CD14-positive monocyte (primary cell): ENCODE measurements around the gene C2CD2. TPM values are rescaled to one million over a fixed set of nuclear protein-coding genes. Genes with fewer than 3 reads are reported as not detected.

Experiments
- DNase-seq, 3 donors: peaks; one replicate each; pipeline ENCODE4 v3.0.0-alpha.2; 2011 to 2022
- H2AFZ ChIP-seq: 2 replicates; pipeline ENCODE4 v1.6.0; 2012; ENCODE audit warnings: mild to moderate bottlenecking, low read depth, low read length, inconsistent platforms; ENCODE audit not compliant: insufficient read depth, poor library complexity, severe bottlenecking
- H3K27ac ChIP-seq, 2 donors: 1 replicate in 1 of 2; 2 replicates in 1 of 2; pipeline ENCODE4 v1.5.1; 2012 to 2013; ENCODE audit warnings: low read length in 2 of 2, control low read depth in 1 of 2, inconsistent platforms in 1 of 2, low read depth in 1 of 2, mild to moderate bottlenecking in 1 of 2
- H3K27me3 ChIP-seq, 2 donors: one replicate each; pipeline versions ENCODE4 v1.6.0 to v1.6.1; 2011 to 2013; ENCODE audit warnings: low read length in 2 of 2; ENCODE audit not compliant: control insufficient read depth in 2 of 2, insufficient read depth in 2 of 2
- H3K36me3 ChIP-seq, 2 donors: replicated peaks in 1 of 2; 1 replicate in 1 of 2; 2 replicates in 1 of 2; pipeline versions ENCODE4 v1.5.1 to v1.6.1; 2012 to 2013; ENCODE audit warnings: low read length in 2 of 2, control low read depth in 1 of 2, inconsistent platforms in 1 of 2, mild to moderate bottlenecking in 1 of 2; ENCODE audit not compliant: insufficient read depth in 2 of 2, control insufficient read depth in 1 of 2
- H3K4me1 ChIP-seq, 2 donors: 1 replicate in 1 of 2; 2 replicates in 1 of 2; pipeline versions ENCODE4 v1.5.1 to v1.6.1; 2012 to 2013; ENCODE audit warnings: low read length in 2 of 2, control low read depth in 1 of 2, inconsistent platforms in 1 of 2, mild to moderate bottlenecking in 1 of 2, moderate library complexity in 1 of 2; ENCODE audit not compliant: insufficient read depth in 2 of 2, control insufficient read depth in 1 of 2
- H3K4me2 ChIP-seq: replicated peaks from 2 replicates; pipeline ENCODE3; 2012; ENCODE audit warnings: low read length, moderate library complexity, mild to moderate bottlenecking; ENCODE audit not compliant: poor library complexity, severe bottlenecking; ENCODE audit errors: extremely low read depth
- H3K4me3 ChIP-seq, 3 experiments: fragments of 200-600 bp in 1 of 3; sonication (generic) in 1 of 3; replicated peaks in 1 of 3; 1 replicate in 2 of 3; 2 replicates in 1 of 3; pipeline ENCODE4 v1.5.1; 2011 to 2013; ENCODE audit warnings: low read length in 3 of 3, mild to moderate bottlenecking in 3 of 3, control low read depth in 2 of 3, low read depth in 2 of 3, inconsistent platforms in 1 of 3, moderate library complexity in 1 of 3
- H3K79me2 ChIP-seq: 2 replicates; pipeline ENCODE4 v1.6.0; 2012; ENCODE audit warnings: mild to moderate bottlenecking, control low read depth, inconsistent platforms, low read length, moderate library complexity; ENCODE audit not compliant: insufficient read depth
- H3K9ac ChIP-seq: 2 replicates; pipeline ENCODE4 v1.6.0; 2017; ENCODE audit warnings: low read length, mild to moderate bottlenecking; ENCODE audit not compliant: insufficient read depth, poor library complexity, severe bottlenecking
- H3K9me3 ChIP-seq, 2 donors: replicated peaks in 1 of 2; 1 replicate in 1 of 2; 2 replicates in 1 of 2; pipeline versions ENCODE4 v1.5.1 to v1.6.1; 2012 to 2013; ENCODE audit warnings: low read length in 2 of 2, control low read depth in 1 of 2; ENCODE audit not compliant: control insufficient read depth in 1 of 2, insufficient read depth in 1 of 2
- H4K20me1 ChIP-seq: 2 replicates; pipeline ENCODE4 v1.6.0; 2012; ENCODE audit warnings: mild to moderate bottlenecking, low read length, control low read depth, moderate library complexity; ENCODE audit not compliant: insufficient read depth
- H3K27ac Mint-ChIP-seq, 7 donors: one replicate each; pipeline ENCODE4 v1.8.0; 2020; ENCODE audit warnings: mild to moderate bottlenecking in 7 of 7, mixed read lengths in 7 of 7, moderate library complexity in 6 of 7, inconsistent platforms in 2 of 7
- H3K27me3 Mint-ChIP-seq, 3 donors: one replicate each; pipeline ENCODE4 v1.8.0; 2021 to 2022; ENCODE audit warnings: low read depth in 3 of 3, mild to moderate bottlenecking in 3 of 3, mixed read lengths in 3 of 3, moderate library complexity in 3 of 3, inconsistent platforms in 1 of 3
- H3K36me3 Mint-ChIP-seq, 2 donors: one replicate each; pipeline ENCODE4 v1.8.0; 2020; ENCODE audit warnings: mixed read lengths in 2 of 2, inconsistent platforms in 1 of 2, mild to moderate bottlenecking in 1 of 2
- H3K4me1 Mint-ChIP-seq: one replicate; pipeline ENCODE4 v1.8.0; 2020; ENCODE audit warnings: mild to moderate bottlenecking, mixed read lengths
- H3K4me3 Mint-ChIP-seq, 2 donors: one replicate each; pipeline ENCODE4 v1.8.0; 2020; ENCODE audit warnings: mild to moderate bottlenecking in 2 of 2, mixed read lengths in 2 of 2, moderate library complexity in 1 of 2
- H3K9me3 Mint-ChIP-seq, 7 donors: one replicate each; pipeline ENCODE4 v1.8.0; 2020 to 2022; ENCODE audit warnings: mixed read lengths in 7 of 7, mild to moderate bottlenecking in 6 of 7, moderate library complexity in 6 of 7, inconsistent platforms in 2 of 7
- whole genome bisulfite sequencing: methylation state at CpG from one replicate; pipeline ENCODE4 v1.1.5; 2013; ENCODE audit warnings: missing lambda C conversion rate; ENCODE audit not compliant: insufficient coverage; 5-methylcytosine and 5-hydroxymethylcytosine counted together
- intact Hi-C, 2 donors: fragments of 100-400 bp; cut with micrococcal nuclease; formaldehyde crosslinking; loops; one replicate each; pipeline versions ENCODE4 v1.15.0 to v1.15.1; 2023
- polyA plus RNA-seq, 3 donors: library from polyadenylated mRNA; depleted of rRNA in 1 of 3; unstranded in 2 of 3; stranded (reverse) in 1 of 3; fragments of 300-500 nt in 2 of 3; fragments of >200 nt in 1 of 3; fragmentation: Illumina TruSeq in 2 of 3; gene quantifications; 1 replicate in 2 of 3; 2 replicates in 1 of 3; pipeline ENCODE4 v1.2.3, GENCODE V29; 2012 to 2021
- TF ChIP-seq, protein P1 (sequence below): fragments of 200-600 bp; IDR thresholded peaks from one replicate; pipeline ENCODE4 v1.8.0; 2022; ENCODE audit warnings: antibody characterized with exemption, mild to moderate bottlenecking

Gene C2CD2
- polyA plus RNA-seq, 3 donors = 1.4 to 17.0 (median 3.8) TPM

DNA sequence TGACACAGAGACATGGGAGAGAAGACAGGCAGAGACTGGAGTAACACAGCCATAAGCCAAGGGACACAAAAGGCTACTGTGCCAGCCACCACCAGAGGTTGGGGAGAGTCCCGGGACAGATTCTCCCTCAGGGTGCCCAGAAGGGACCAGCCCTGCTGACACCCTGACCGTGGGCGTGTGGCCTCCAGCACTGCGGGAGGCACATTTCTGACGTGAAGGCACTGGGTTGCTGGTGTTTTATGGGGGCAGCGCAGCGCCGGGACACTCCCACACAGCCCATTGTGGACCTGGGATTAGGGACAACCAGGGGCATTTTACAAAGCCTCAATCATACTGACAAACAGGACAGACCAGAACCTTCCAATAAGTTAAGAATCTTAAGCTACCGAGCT lies 100.9 kb downstream of the C2CD2 start:
- peaks cover 57 to 68% of the 10 kb centered on the region in 2 donors for H3K36me3 ChIP-seq
- no peak for DNase-seq
- no peaks in the 10 kb centered on the region for H3K79me2 ChIP-seq
- H3K9me3 ChIP-seq = no peaks in the 10 kb centered on the region
- TF ChIP-seq, protein P1, sequence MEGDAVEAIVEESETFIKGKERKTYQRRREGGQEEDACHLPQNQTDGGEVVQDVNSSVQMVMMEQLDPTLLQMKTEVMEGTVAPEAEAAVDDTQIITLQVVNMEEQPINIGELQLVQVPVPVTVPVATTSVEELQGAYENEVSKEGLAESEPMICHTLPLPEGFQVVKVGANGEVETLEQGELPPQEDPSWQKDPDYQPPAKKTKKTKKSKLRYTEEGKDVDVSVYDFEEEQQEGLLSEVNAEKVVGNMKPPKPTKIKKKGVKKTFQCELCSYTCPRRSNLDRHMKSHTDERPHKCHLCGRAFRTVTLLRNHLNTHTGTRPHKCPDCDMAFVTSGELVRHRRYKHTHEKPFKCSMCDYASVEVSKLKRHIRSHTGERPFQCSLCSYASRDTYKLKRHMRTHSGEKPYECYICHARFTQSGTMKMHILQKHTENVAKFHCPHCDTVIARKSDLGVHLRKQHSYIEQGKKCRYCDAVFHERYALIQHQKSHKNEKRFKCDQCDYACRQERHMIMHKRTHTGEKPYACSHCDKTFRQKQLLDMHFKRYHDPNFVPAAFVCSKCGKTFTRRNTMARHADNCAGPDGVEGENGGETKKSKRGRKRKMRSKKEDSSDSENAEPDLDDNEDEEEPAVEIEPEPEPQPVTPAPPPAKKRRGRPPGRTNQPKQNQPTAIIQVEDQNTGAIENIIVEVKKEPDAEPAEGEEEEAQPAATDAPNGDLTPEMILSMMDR = no peak
- H4K20me1 ChIP-seq = no peaks in the 10 kb centered on the region
- H3K4me3 ChIP-seq = no peak overlapping the region
- Mint-ChIP-seq H3K4me3 (no peak overlapping the region), H3K9me3 (no peaks in the 10 kb centered on the region), H3K27me3 (no peaks in the 10 kb centered on the region), H3K4me1 (no peaks in the 10 kb centered on the region), H3K36me3 (peaks cover 51 to 72% of the 10 kb centered on the region in 2 donors), H3K27ac (peak overlapping the region in 1 of 7 donors; percentile 56)
- no peaks in the 10 kb centered on the region for H3K27me3 ChIP-seq
- no peaks in the 10 kb centered on the region for H3K4me1 ChIP-seq
- no peak overlapping the region for H2AFZ ChIP-seq
- no peak overlapping the region for H3K9ac ChIP-seq
- WGBS = no CpG with 5 or more reads among the region's 9 CpGs
- H3K27ac ChIP-seq = no peak overlapping the region
- H3K4me2 ChIP-seq = no peak overlapping the region
- intact Hi-C loops = no loop called here

DNA sequence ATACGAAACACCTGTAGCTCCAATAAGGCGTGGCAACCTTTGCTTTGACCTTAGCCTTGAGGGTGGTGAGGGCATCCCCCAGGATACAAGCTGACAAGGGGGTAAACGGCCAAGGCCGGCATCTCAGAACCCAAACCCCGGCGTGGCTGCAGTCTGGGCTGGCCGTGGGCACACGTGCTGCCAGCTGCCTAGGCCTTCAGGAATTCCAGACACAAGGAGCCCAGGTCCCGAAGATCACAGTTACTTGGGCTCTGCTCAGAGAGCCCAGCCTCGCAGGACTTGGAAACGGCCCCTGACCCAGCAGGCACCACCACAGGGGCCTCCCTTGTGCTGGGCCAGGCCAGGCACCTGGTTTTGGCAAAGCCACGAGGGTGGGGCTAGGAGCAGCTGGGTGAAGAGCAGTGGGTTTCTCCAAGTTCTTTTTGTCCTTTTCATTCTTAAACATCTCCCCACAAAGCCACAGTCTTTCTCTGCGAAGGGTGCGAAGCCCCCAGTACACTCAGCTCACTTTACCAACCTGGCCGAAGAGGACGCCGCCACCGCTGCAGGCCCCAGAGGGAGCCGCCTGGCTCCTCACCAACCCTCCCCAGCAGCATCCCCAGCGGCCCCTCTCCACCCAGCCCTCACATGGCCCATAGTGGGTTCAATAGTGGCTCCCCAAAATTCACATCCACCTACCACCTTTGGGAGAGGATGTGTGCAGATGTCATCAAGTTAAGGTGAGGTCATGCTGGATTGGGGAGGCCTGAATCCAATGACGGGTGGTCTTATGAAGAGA lies 101.5 kb downstream of the C2CD2 start:
- Histone ChIP-seq H3K27me3 (no peaks in the 10 kb centered on the region), H3K36me3 (peaks cover 53 to 68% of the 10 kb centered on the region in 2 donors), H3K27ac (no peak overlapping the region), H3K4me2 (no peak overlapping the region), H2AFZ (no peak overlapping the region), H3K4me3 (no peak overlapping the region), H3K9ac (no peak overlapping the region), H3K79me2 (no peaks in the 10 kb centered on the region), H3K9me3 (no peaks in the 10 kb centered on the region), H4K20me1 (no peaks in the 10 kb centered on the region), H3K4me1 (no peaks in the 10 kb centered on the region)
- WGBS = 90% methylated on average over 7 of the region's 21 CpGs
- Mint-ChIP-seq H3K27me3 (no peaks in the 10 kb centered on the region), H3K36me3 (peaks cover 49 to 74% of the 10 kb centered on the region in 2 donors), H3K9me3 (no peaks in the 10 kb centered on the region), H3K27ac (peak overlapping the region in 1 of 7 donors; percentile 56), H3K4me3 (no peak overlapping the region), H3K4me1 (no peaks in the 10 kb centered on the region)
- TF ChIP-seq, protein P1 = no peak
- no peak for DNase-seq
- intact Hi-C loops = no loop called here
